Activated CD4-positive, alpha-beta T cell treated with anti-CD3 and anti-CD28 coated beads, Interleukin-2, amount 50 U/mL, for 16 hours (primary cell): Measurements from ENCODE around the gene PNLIPRP1.

Experiments used
- DNase-seq: peaks from one replicate; pipeline ENCODE4 v3.0.0-alpha.2; 2020

The PNLIPRP1 gene

GRCh38 chr10:116602648-116603400, 12.1 kb downstream of the PNLIPRP1 start:
- no peak for DNase-seq

- no peak for DNase-seq
Measured at GRCh38 chr10:116606061-116606483, 15.3 kb downstream of the PNLIPRP1 start.

GRCh38 chr10:116607336-116607735, 16.6 kb downstream of the PNLIPRP1 start:
- DNase-seq = no peak

- no peak for DNase-seq
Measured at GRCh38 chr10:116608686-116609594, 18.2 kb downstream of the PNLIPRP1 start.

GRCh38 chr10:116610443-116611152, 19.8 kb downstream of the PNLIPRP1 start:
- no peak for DNase-seq

GRCh38 chr10:116611153-116611545, 20.4 kb downstream of the PNLIPRP1 start:
- DNase-seq = no peak

- no peak for DNase-seq
Measured at GRCh38 chr10:116612107-116612769, 21.5 kb downstream of the PNLIPRP1 start.

- no peak for DNase-seq
Measured at GRCh38 chr10:116613471-116613870, 22.7 kb downstream of the PNLIPRP1 start.

GRCh38 chr10:116614796-116615195, 24.0 kb downstream of the PNLIPRP1 start:
- DNase-seq = no peak

GRCh38 chr10:116615199-116615776, 24.5 kb downstream of the PNLIPRP1 start:
- no peak for DNase-seq

GRCh38 chr10:116620423-116621400, 30.0 kb downstream of the PNLIPRP1 start, which contains the start of gene PNLIPRP2:
PNLIPRP2 (plus strand) TSS chr10:116620953.
- no peak for DNase-seq

- no peak for DNase-seq
Measured at GRCh38 chr10:116621476-116621875, 30.7 kb downstream of the PNLIPRP1 start.

GRCh38 chr10:116621934-116622655, 31.3 kb downstream of the PNLIPRP1 start:
- no peak for DNase-seq

- no peak for DNase-seq
Measured at GRCh38 chr10:116625845-116626244, 35.1 kb downstream of the PNLIPRP1 start.

- DNase-seq = no peak
Measured at GRCh38 chr10:116626815-116627214, 36.1 kb downstream of the PNLIPRP1 start.

GRCh38 chr10:116627386-116627933, 36.7 kb downstream of the PNLIPRP1 start:
- DNase-seq = no peak

GRCh38 chr10:116629340-116629739, 38.6 kb downstream of the PNLIPRP1 start:
- DNase-seq = no peak

- DNase-seq = no peak
Measured at GRCh38 chr10:116630020-116630419, 39.3 kb downstream of the PNLIPRP1 start.

GRCh38 chr10:116631871-116632295, 41.1 kb downstream of the PNLIPRP1 start:
- DNase-seq = no peak
